Neutrophil (primary cell): ENCODE measurements around the gene NUBP1.
"Not testable (repeated sequence)": the region's sequence is repeated elsewhere in the genome, so short reads cannot be mapped to it uniquely, and the experiment has no call there.

ENCODE experiments used
- H3K27ac ChIP-seq: fragments of 200-600 bp; sonication (generic); 2 replicates; pipeline ENCODE4 v1.5.1; 2016; ENCODE audit warnings: mild to moderate bottlenecking, moderate library complexity
- H3K27me3 ChIP-seq: fragments of 200-600 bp; sonication (generic); 2 replicates; pipeline ENCODE4 v1.6.0; 2016; ENCODE audit warnings: mild to moderate bottlenecking
- H3K36me3 ChIP-seq: fragments of 200-600 bp; sonication (generic); 2 replicates; pipeline ENCODE4 v1.5.1; 2017
- H3K4me1 ChIP-seq, 2 experiments: fragments of 200-600 bp in 1 of 2; sonication (generic) in 1 of 2; 1 replicate in 1 of 2; 2 replicates in 1 of 2; pipeline versions ENCODE4 v1.5.1 to v1.6.1; 2013 to 2016; ENCODE audit warnings: low read depth in 1 of 2, low read length in 1 of 2, mild to moderate bottlenecking in 1 of 2, moderate library complexity in 1 of 2; ENCODE audit not compliant: control insufficient read depth in 1 of 2, insufficient read depth in 1 of 2
- H3K4me3 ChIP-seq, 2 experiments: fragments of 200-600 bp in 1 of 2; sonication (generic) in 1 of 2; 1 replicate in 1 of 2; 2 replicates in 1 of 2; pipeline ENCODE4 v1.5.1; 2013 to 2016; ENCODE audit warnings: low read depth in 1 of 2, low read length in 1 of 2, mild to moderate bottlenecking in 1 of 2, moderate library complexity in 1 of 2
- H3K9me3 ChIP-seq: fragments of 200-600 bp; sonication (generic); 2 replicates; pipeline ENCODE4 v1.5.1; 2016
- TF ChIP-seq, protein P1 (sequence below): fragments of 200-600 bp; sonication (generic); IDR thresholded peaks from 2 replicates; pipeline ENCODE4 v1.5.1; 2016; ENCODE audit warnings: antibody characterized with exemption

Gene NUBP1

DNA sequence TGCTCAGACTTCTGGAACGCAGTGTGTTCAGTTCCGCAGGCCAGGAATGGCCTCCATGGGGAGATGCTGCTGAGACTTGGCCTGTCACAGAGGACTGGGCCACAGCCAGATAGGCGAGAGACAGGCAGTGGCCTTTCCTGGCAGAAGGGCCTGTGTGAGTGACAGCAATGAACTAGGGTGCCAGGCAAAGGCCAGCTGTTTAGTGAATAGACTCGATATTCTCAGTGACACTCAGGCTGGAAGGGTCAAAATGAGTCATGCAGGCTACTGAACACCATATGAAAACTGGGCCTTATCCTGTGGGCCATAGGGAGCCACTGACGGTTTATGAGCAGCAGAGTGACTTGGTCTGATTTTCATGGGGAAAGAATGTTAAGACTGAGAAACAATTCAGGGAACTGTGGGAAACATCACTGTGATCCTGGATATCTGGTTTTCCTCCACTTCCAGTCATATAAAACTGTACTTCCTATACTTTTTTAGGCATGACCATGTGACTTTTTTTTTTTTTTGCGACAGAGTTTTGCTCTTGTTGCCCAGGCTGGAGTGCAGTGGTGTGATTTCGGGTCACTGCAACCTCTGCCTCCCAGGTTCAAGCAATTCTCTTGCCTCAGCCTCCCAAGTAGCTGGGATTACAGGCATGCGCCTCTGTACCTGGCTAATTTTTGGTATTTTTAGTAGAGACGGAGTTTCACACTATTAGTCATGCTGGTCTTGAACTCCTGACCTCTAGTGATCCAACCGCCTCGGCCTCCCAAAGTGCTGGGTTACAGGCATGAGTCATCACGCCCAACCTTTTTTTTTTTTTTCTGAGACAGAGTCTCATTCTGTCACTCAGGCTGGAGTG is 5.2 kb upstream of the NUBP1 start:
- TF ChIP-seq, protein P1, sequence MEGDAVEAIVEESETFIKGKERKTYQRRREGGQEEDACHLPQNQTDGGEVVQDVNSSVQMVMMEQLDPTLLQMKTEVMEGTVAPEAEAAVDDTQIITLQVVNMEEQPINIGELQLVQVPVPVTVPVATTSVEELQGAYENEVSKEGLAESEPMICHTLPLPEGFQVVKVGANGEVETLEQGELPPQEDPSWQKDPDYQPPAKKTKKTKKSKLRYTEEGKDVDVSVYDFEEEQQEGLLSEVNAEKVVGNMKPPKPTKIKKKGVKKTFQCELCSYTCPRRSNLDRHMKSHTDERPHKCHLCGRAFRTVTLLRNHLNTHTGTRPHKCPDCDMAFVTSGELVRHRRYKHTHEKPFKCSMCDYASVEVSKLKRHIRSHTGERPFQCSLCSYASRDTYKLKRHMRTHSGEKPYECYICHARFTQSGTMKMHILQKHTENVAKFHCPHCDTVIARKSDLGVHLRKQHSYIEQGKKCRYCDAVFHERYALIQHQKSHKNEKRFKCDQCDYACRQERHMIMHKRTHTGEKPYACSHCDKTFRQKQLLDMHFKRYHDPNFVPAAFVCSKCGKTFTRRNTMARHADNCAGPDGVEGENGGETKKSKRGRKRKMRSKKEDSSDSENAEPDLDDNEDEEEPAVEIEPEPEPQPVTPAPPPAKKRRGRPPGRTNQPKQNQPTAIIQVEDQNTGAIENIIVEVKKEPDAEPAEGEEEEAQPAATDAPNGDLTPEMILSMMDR, result no peak
- Histone ChIP-seq H3K4me3 (no peak overlapping the region), H3K36me3 (no peaks in the 10 kb centered on the region), H3K9me3 (no peaks in the 10 kb centered on the region), H3K27me3 (no peaks in the 10 kb centered on the region), H3K27ac (no peak overlapping the region), H3K4me1 (peaks cover 7 to 8% of the 10 kb centered on the region in 2 experiments)

DNA sequence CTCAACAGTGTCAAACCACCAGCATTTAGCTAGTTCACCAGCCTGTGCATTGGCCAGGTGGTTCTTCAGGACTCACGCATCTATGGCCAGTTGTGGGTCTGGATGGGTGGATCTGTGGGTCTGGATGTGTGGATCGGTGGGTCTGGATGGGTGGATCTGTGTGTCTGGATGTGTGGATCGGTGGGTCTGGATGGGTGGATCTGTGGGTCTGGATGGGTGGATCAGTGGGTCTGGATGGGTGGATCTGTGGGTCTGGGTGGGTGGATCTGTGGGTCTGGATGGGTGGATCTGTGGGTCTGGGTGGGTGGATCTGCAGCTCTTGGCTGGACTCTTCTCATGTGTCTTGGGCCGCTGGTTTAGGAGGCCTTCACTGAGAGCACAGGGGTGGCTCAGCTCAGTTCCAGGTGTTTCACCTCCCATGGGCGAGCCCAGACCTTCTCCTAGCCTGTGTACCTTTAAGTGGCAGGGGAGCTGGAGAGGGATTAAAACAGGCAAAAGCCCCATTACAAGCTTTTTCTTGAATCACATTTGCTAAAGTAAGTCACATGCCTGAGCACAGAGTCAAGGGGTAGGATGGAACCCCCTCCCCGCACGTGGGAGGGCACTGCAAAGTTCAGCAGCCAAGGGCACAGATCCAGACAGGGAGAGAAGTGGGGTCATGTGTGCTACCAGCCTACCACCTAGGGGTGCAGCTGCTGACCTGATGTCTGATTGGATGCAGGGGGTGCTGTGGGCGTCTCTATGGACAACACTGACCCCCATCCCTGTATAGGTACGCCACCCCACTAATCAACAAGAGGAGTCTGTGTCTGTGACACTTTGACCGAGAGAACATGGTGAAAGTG is 3.4 kb upstream of the NUBP1 start:
- H3K9me3 ChIP-seq, result no peaks in the 10 kb centered on the region
- H3K4me1 ChIP-seq, result peaks cover 13 to 20% of the 10 kb centered on the region in 2 experiments

DNA sequence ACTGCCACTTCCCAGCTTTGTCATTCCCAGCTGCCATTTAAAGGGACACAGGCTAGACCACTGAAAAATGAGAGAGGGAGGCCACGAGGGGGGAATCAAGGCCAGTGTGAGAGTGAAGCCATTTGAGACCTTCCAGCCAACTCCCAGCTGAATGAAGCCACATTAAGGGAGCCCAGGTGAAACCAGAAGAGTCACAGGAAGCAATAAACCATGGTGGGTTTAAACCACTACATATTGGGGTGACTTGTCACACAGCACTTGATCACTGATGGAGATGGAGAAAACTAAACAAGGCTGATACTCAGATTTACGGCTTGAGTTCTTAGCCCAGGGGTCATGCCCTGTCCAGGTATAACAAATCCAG is 2.8 kb upstream of the NUBP1 start:
- Histone ChIP-seq H3K36me3 (no peaks in the 10 kb centered on the region), H3K27me3 (no peaks in the 10 kb centered on the region), H3K4me1 (peaks cover 13 to 20% of the 10 kb centered on the region in 2 experiments), H3K9me3 (no peaks in the 10 kb centered on the region), H3K4me3 (no peak overlapping the region), H3K27ac (no peak overlapping the region)
- TF ChIP-seq, protein P1, result no peak

More for the DNA sequence above, 3.4 kb upstream of the NUBP1 start:
- Histone ChIP-seq H3K27ac (no peak overlapping the region), H3K4me3 (no peak overlapping the region), H3K36me3 (no peaks in the 10 kb centered on the region), H3K27me3 (no peaks in the 10 kb centered on the region)
- TF ChIP-seq, protein P1, result no peak

DNA sequence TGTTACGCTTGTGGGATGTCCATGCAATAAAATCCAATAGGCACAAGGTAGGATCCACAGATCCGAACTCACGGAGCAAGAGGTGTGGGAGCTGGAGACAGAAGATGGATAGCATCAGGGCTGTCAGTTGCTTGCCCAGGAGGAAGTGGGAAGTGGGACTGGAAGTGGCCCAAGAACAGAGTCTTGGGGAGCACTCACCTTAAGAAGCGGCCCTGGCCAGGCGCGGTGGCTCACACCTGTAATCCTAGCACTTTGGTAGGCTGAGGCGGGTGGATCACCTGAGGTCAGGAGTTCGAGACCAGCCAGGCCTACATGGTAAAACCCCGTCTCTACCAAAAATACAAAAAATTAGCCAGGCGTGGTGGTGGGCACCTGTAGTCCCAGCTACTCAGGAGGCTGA is 2.4 kb upstream of the NUBP1 start:
- H3K36me3 ChIP-seq, H3K9me3 ChIP-seq, H3K27ac ChIP-seq, H3K4me3 ChIP-seq, H3K27me3 ChIP-seq: not testable (repeated sequence)
- peaks cover 13 to 20% of the 10 kb centered on the region in 2 experiments for H3K4me1 ChIP-seq

DNA sequence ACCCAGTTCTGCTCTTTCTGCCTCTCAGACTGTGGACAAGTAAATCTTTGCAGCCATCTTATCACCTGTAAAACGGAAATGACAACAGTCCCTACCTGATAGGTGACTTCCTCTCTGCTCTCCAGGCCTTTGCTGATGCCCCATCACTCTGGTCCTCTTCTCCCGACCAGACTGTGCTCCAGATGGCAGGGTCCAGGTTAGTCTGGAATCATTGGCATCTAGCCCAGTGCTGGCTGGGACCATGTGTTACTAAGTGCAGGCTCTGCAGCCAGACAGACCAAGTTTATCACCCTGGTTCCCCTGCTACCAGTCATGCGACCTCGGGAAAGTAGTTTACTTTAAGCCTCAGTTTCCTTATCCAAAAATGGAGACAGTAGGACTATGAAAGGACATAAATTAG is 1.8 kb upstream of the NUBP1 start:
- no peak overlapping the region for H3K4me3 ChIP-seq
- no peaks in the 10 kb centered on the region for H3K36me3 ChIP-seq
- H3K27ac ChIP-seq, result no peak overlapping the region
- H3K4me1 ChIP-seq, result peaks cover 13 to 20% of the 10 kb centered on the region in 2 experiments
- TF ChIP-seq, protein P1, result no peak
- H3K27me3 ChIP-seq, result no peaks in the 10 kb centered on the region
- no peaks in the 10 kb centered on the region for H3K9me3 ChIP-seq

DNA sequence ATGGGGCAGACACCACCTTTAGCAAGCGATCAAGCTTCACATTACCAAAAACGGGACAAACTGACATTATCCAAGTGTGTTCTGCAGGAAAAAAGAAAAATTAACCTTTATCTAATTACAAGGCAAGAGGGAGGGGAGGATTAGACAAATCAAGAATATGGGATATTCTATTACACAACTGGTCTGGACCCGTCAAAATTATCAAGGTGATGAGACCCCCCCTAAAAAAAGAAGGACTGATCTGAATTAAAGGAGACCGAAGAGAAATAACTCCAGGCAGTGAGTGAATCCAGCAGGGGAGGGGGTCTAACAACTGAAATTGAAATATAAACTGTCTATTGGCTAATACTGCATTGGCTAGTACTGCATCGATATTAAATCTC is 424 bp upstream of the NUBP1 start:
- Histone ChIP-seq H3K4me3 (peak overlapping the region; percentile 84 to 99), H3K27me3 (no peaks in the 10 kb centered on the region), H3K27ac (peak overlapping the region; percentile 98), H3K9me3 (no peaks in the 10 kb centered on the region), H3K36me3 (peaks cover 7% of the 10 kb centered on the region), H3K4me1 (peaks cover 11 to 16% of the 10 kb centered on the region in 2 experiments)
- TF ChIP-seq, protein P1, result no peak
